Neural cell (in vitro differentiated cells): Measurements from ENCODE around the gene DUSP22. TPM values are rescaled to one million over a fixed set of nuclear protein-coding genes. Genes with fewer than 3 reads are reported as not detected.

Experiments
- H2AFZ ChIP-seq: fragments of 200-600, 300-800 bp; sonication (generic), shearing (Covaris generic); 2 replicates; pipeline ENCODE4 v1.6.0; 2014; ENCODE audit warnings: low read depth, mild to moderate bottlenecking, antibody characterized with exemption, low read length, moderate library complexity
- H3F3A ChIP-seq: fragments of 200-600 bp; shearing (Covaris generic); 2 replicates; pipeline ENCODE4 v1.6.1; 2016; ENCODE audit warnings: mild to moderate bottlenecking, moderate library complexity, mixed read lengths, antibody characterized with exemption, low read length; ENCODE audit not compliant: insufficient read depth, poor library complexity, severe bottlenecking
- H3K27ac ChIP-seq: fragments of 200-600, 300-800 bp; sonication (generic), shearing (Covaris generic); 2 replicates; pipeline ENCODE4 v1.5.1; 2014; ENCODE audit warnings: mild to moderate bottlenecking, low read length, moderate library complexity
- H3K27me3 ChIP-seq: fragments of 300-800, 200-600 bp; sonication (generic), shearing (Covaris generic); 2 replicates; pipeline ENCODE4 v1.6.0; 2014; ENCODE audit warnings: mild to moderate bottlenecking, low read depth, low read length, moderate library complexity; ENCODE audit not compliant: insufficient read depth
- H3K36me3 ChIP-seq: fragments of 300-800, 200-600 bp; sonication (generic), shearing (Covaris generic); 2 replicates; pipeline ENCODE4 v1.5.1; 2014; ENCODE audit warnings: mild to moderate bottlenecking, antibody characterized with exemption, low read length, moderate library complexity; ENCODE audit not compliant: insufficient read depth
- H3K4me2 ChIP-seq: fragments of 300-800, 200-600 bp; sonication (generic), shearing (Covaris generic); 2 replicates; pipeline ENCODE4 v1.6.0; 2014; ENCODE audit warnings: mild to moderate bottlenecking, low read length
- H3K4me3 ChIP-seq: fragments of 300-800, 200-600 bp; sonication (generic), shearing (Covaris generic); 2 replicates; pipeline ENCODE4 v1.5.1; 2014; ENCODE audit warnings: mild to moderate bottlenecking, low read length, moderate library complexity
- H3K79me2 ChIP-seq: fragments of 200-600 bp; shearing (Covaris generic); replicated peaks from 2 replicates; pipeline ENCODE4 v1.6.0; 2014; ENCODE audit warnings: mild to moderate bottlenecking, low read length, moderate library complexity; ENCODE audit not compliant: insufficient read depth
- H3K9ac ChIP-seq: fragments of 300-800, 200-600 bp; sonication (generic), shearing (Covaris generic); 2 replicates; pipeline ENCODE4 v1.6.1; 2016; ENCODE audit warnings: mild to moderate bottlenecking, low read length, mixed read lengths
- H3K9me2 ChIP-seq: fragments of 200-600 bp; shearing (Covaris generic); 2 replicates; pipeline ENCODE4 v1.6.1; 2016; ENCODE audit warnings: mild to moderate bottlenecking, low read length, mixed read lengths; ENCODE audit not compliant: insufficient read depth
- H3K9me3 ChIP-seq: fragments of 200-600, 300-800 bp; sonication (generic), shearing (Covaris generic); 2 replicates; pipeline ENCODE4 v1.6.1; 2016; ENCODE audit warnings: mild to moderate bottlenecking, mixed run types, low read length, moderate library complexity, mixed read lengths
- H4K20me1 ChIP-seq: fragments of 200-600 bp; shearing (Covaris generic); 2 replicates; pipeline ENCODE4 v1.6.1; 2016; ENCODE audit warnings: mild to moderate bottlenecking, mixed run types; ENCODE audit not compliant: insufficient read depth
- EP300 ChIP-seq: fragments of 450-650 bp; conservative IDR thresholded peaks from 2 replicates; pipeline ENCODE4 v1.6.1; 2014; ENCODE audit warnings: antibody characterized with exemption, mild to moderate bottlenecking, moderate library complexity; ENCODE audit not compliant: poor library complexity, severe bottlenecking
- EZH2 ChIP-seq: fragments of 200-600, 300-800 bp; shearing (Covaris generic), sonication (generic); IDR thresholded peaks from 2 replicates; pipeline ENCODE4 v1.6.1; 2014; ENCODE audit warnings: antibody characterized with exemption, low read length, borderline replicate concordance, mild to moderate bottlenecking; ENCODE audit not compliant: insufficient read depth, poor library complexity, severe bottlenecking
- MXI1 ChIP-seq: fragments of 450-650 bp; conservative IDR thresholded peaks from 2 replicates; pipeline ENCODE4 v1.6.1; 2014; ENCODE audit warnings: antibody characterized with exemption, mild to moderate bottlenecking; ENCODE audit not compliant: poor library complexity, severe bottlenecking
- POLR2AphosphoS5 ChIP-seq: IDR thresholded peaks from 2 replicates; pipeline ENCODE4 v1.6.1; 2012
- RAD21 ChIP-seq: fragments of 450-650 bp; conservative IDR thresholded peaks from 2 replicates; pipeline ENCODE4 v1.6.1; 2014; ENCODE audit warnings: antibody characterized with exemption, mild to moderate bottlenecking, moderate library complexity
- SMC3 ChIP-seq: fragments of 450-650 bp; conservative IDR thresholded peaks from 2 replicates; pipeline ENCODE4 v1.6.1; 2014; ENCODE audit warnings: antibody characterized with exemption, mild to moderate bottlenecking, moderate library complexity; ENCODE audit not compliant: poor library complexity
- TAF1 ChIP-seq: IDR thresholded peaks from 2 replicates; pipeline ENCODE4 v1.6.1; 2012; ENCODE audit warnings: low read depth
- polyA plus RNA-seq: library from polyadenylated mRNA; depleted of rRNA; stranded (reverse); fragments of >200 nt; gene quantifications from 2 replicates; pipeline ENCODE4 v1.2.3, GENCODE V29; 2014
- TF ChIP-seq, protein P1 (sequence below): IDR thresholded peaks from 2 replicates; pipeline ENCODE4 v1.6.1; 2012; ENCODE audit warnings: borderline replicate concordance
- TF ChIP-seq, protein P2 (sequence below): fragments of 450-650 bp; IDR thresholded peaks from 2 replicates; pipeline ENCODE4 v1.5.1; 2014; ENCODE audit warnings: antibody characterized with exemption, mild to moderate bottlenecking, moderate library complexity; ENCODE audit not compliant: poor library complexity, severe bottlenecking

Gene DUSP22
- polyA plus RNA-seq, 1 donor from 2014 or later: 24.9 TPM

DNA sequence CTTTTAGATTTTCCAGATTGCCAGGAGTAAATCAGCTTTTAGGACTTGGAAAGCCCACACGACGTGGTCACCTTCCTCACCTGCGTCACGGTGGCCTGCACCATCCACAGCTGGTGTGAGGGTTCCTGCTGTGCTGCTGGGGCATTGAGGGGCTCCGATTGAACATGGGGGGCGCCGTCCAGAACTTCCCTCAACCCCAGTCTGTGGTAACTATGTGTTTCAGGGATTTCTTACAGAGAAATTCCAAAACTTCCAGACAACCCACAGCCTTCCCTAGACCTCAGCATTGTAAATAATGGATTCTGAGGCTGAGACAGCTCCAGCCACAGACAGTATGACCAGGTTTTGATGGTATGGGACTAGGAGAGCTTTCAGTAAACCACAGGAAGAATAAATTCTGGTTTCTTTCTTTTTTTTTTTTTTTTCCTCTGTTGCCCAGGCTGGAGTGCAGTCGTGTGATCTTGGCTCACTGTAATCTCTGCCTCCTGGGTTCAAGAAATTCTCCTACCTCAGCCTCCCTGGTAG is 52.6 kb downstream of the DUSP22 start:
- H3K4me2 ChIP-seq: no peak overlapping the region
- no peaks in the 10 kb centered on the region for H3K36me3 ChIP-seq
- H3K27me3 ChIP-seq: no peaks in the 10 kb centered on the region
- TF ChIP-seq SMC3 (no peak), EP300 (no peak)
- H3K9me2 ChIP-seq: no peaks in the 10 kb centered on the region
- no peaks in the 10 kb centered on the region for H3K79me2 ChIP-seq
- no peaks in the 10 kb centered on the region for H3F3A ChIP-seq
- no peak overlapping the region for H3K9ac ChIP-seq
- H4K20me1 ChIP-seq: no peaks in the 10 kb centered on the region
- no peak overlapping the region for H3K4me3 ChIP-seq
- no peak overlapping the region for H2AFZ ChIP-seq
- no peaks in the 10 kb centered on the region for H3K9me3 ChIP-seq
- no peak overlapping the region for H3K27ac ChIP-seq

DNA sequence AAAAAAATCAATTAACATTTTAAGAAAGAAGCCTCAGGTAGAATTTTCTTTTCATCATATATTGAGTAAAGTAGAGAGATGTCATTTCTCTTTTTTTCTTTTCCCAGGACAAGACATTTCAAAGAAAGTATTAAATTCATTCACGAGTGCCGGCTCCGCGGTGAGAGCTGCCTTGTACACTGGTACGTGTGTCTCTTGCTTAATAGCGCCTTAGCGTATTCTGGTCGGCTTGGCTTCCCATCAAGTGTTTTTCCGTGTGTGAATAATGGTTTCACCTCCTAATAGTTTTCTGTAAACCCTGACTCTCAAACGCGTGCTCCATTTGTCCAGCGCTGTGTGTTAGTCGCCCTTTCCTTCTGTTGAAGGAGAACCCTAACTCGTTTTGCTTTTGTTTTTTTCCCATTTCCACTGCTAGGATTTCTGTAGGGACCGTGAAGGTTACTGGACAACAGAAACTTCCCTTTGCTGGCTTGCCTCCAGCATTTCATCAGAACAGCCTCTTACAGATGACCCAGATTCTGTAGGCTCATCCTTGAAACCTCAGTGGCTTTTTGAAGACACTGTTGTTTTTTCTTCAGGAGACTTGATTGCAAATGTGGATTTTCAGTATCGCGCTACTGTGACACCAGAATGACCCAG is 53.6 kb downstream of the DUSP22 start:
- H3K27me3 ChIP-seq: no peaks in the 10 kb centered on the region
- H4K20me1 ChIP-seq: no peaks in the 10 kb centered on the region
- H3K4me3 ChIP-seq: no peak overlapping the region
- no peaks in the 10 kb centered on the region for H3K79me2 ChIP-seq
- no peaks in the 10 kb centered on the region for H3F3A ChIP-seq
- TF ChIP-seq, protein P1, sequence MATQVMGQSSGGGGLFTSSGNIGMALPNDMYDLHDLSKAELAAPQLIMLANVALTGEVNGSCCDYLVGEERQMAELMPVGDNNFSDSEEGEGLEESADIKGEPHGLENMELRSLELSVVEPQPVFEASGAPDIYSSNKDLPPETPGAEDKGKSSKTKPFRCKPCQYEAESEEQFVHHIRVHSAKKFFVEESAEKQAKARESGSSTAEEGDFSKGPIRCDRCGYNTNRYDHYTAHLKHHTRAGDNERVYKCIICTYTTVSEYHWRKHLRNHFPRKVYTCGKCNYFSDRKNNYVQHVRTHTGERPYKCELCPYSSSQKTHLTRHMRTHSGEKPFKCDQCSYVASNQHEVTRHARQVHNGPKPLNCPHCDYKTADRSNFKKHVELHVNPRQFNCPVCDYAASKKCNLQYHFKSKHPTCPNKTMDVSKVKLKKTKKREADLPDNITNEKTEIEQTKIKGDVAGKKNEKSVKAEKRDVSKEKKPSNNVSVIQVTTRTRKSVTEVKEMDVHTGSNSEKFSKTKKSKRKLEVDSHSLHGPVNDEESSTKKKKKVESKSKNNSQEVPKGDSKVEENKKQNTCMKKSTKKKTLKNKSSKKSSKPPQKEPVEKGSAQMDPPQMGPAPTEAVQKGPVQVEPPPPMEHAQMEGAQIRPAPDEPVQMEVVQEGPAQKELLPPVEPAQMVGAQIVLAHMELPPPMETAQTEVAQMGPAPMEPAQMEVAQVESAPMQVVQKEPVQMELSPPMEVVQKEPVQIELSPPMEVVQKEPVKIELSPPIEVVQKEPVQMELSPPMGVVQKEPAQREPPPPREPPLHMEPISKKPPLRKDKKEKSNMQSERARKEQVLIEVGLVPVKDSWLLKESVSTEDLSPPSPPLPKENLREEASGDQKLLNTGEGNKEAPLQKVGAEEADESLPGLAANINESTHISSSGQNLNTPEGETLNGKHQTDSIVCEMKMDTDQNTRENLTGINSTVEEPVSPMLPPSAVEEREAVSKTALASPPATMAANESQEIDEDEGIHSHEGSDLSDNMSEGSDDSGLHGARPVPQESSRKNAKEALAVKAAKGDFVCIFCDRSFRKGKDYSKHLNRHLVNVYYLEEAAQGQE: no peak
- TF ChIP-seq RAD21 (no peak), EP300 (no peak), TAF1 (no peak), SMC3 (no peak), POLR2AphosphoS5 (no peak)
- no peak overlapping the region for H3K4me2 ChIP-seq
- H3K9me2 ChIP-seq: no peaks in the 10 kb centered on the region
- H3K9ac ChIP-seq: no peak overlapping the region
- no peak overlapping the region for H3K27ac ChIP-seq
- no peak overlapping the region for H2AFZ ChIP-seq
- H3K9me3 ChIP-seq: no peaks in the 10 kb centered on the region
- H3K36me3 ChIP-seq: no peaks in the 10 kb centered on the region

DNA sequence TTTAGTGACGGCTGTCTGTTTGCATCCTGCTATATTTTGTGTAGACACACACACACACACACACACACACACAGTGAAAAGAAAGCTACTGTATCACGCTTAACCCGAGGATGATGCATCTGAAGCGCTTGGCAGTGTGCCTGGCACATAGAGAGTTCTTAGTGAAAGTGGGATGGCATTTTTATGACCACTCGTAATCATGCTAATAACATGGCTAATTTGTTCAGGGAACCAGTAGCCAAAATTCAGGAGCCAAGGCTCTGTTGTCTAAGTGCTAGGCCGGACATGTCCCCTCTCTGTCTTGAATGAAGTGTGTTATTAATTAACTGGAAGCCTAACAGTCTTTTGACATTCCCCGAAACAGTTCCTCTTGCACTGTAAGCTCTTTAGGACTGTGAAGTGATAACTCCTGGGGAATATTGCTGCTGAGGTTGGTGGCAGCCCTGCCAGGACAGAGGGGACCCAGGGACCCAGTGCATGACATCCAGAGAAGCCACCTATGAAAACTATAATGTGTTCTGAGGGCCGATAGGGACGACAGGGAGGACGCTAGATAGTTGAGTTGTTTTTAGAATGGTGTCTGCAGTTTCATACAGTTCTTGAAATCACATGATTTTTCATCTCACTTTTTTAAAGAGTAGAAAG is 54.2 kb downstream of the DUSP22 start:
- no peak for TF ChIP-seq RAD21
- TF ChIP-seq EZH2: no peak
- TF ChIP-seq, protein P1: no peak
- no peak for TF ChIP-seq SMC3
- TF ChIP-seq TAF1: no peak
- no peak for TF ChIP-seq MXI1
- no peak for TF ChIP-seq POLR2AphosphoS5
- TF ChIP-seq, protein P2, sequence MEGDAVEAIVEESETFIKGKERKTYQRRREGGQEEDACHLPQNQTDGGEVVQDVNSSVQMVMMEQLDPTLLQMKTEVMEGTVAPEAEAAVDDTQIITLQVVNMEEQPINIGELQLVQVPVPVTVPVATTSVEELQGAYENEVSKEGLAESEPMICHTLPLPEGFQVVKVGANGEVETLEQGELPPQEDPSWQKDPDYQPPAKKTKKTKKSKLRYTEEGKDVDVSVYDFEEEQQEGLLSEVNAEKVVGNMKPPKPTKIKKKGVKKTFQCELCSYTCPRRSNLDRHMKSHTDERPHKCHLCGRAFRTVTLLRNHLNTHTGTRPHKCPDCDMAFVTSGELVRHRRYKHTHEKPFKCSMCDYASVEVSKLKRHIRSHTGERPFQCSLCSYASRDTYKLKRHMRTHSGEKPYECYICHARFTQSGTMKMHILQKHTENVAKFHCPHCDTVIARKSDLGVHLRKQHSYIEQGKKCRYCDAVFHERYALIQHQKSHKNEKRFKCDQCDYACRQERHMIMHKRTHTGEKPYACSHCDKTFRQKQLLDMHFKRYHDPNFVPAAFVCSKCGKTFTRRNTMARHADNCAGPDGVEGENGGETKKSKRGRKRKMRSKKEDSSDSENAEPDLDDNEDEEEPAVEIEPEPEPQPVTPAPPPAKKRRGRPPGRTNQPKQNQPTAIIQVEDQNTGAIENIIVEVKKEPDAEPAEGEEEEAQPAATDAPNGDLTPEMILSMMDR: no peak
- no peak for TF ChIP-seq EP300
- no peak overlapping the region for H3K27ac ChIP-seq
- no peaks in the 10 kb centered on the region for H3K9me2 ChIP-seq
- no peaks in the 10 kb centered on the region for H3K9me3 ChIP-seq
- no peak overlapping the region for H3K9ac ChIP-seq
- H3K4me2 ChIP-seq: no peak overlapping the region
- H3K36me3 ChIP-seq: no peaks in the 10 kb centered on the region
- no peaks in the 10 kb centered on the region for H3K27me3 ChIP-seq
- H3F3A ChIP-seq: no peaks in the 10 kb centered on the region
- H4K20me1 ChIP-seq: no peaks in the 10 kb centered on the region
- no peaks in the 10 kb centered on the region for H3K79me2 ChIP-seq
- no peak overlapping the region for H3K4me3 ChIP-seq
- H2AFZ ChIP-seq: no peak overlapping the region
